Mucosa of descending colon (tissue), 3 donors: ENCODE data around the gene TOGARAM1. TPM values are rescaled to one million over a fixed set of nuclear protein-coding genes. Genes with fewer than 3 reads are reported as not detected.

Experiments used
- ATAC-seq: fragments of 200-7000 bp; cut with Tn5 transposase; one replicate; pipeline ENCODE4 v1.9.1; 2020; ENCODE audit warnings: mild to moderate bottlenecking, moderate library complexity
- DNase-seq, 3 donors: peaks; one replicate each; pipeline ENCODE4 v3.0.0-alpha.2; 2020
- H3K36me3 ChIP-seq: fragments of 200-600 bp; one replicate; pipeline ENCODE4 v1.8.0; 2021; ENCODE audit warnings: low read depth, mild to moderate bottlenecking
- H3K4me1 ChIP-seq: fragments of 200-600 bp; one replicate; pipeline ENCODE4 v1.8.0; 2021; ENCODE audit warnings: low read depth, mild to moderate bottlenecking
- H3K4me3 ChIP-seq: fragments of 200-600 bp; one replicate; pipeline ENCODE4 v1.8.0; 2021; ENCODE audit warnings: mild to moderate bottlenecking
- H3K9me3 ChIP-seq: fragments of 200-600 bp; one replicate; pipeline ENCODE4 v1.8.0; 2021; ENCODE audit warnings: mild to moderate bottlenecking
- intact Hi-C, 2 donors: fragments of 100-400 bp; cut with DNase I in 1 of 2; cut with micrococcal nuclease in 1 of 2; formaldehyde crosslinking; loops; one replicate each; pipeline versions ENCODE4 v1.11.0 to v1.11.1; 2022; cut with DNase I, micrococcal nuclease
- total RNA-seq, 3 donors: library from RNA; stranded (reverse); fragmentation: NEBNext Ultra II Directional in 2 of 3; extraction: Animal tissue kit (Norgen Biotek cat#: 25700) in 2 of 3; gene quantifications; one replicate each; pipeline versions ENCODE4 v1.2.1 to v1.2.4, GENCODE V29; 2021 to 2023
- TF ChIP-seq, protein P1 (sequence below): fragments of 200-600 bp; IDR thresholded peaks from one replicate; pipeline ENCODE4 v1.8.0; 2022; ENCODE audit warnings: antibody characterized with exemption, mild to moderate bottlenecking
- donor health status: DM: no; HTN: no; CAD: no; lungs with moderate emphysema.
- donor health status: DM: no; HTN: no; CAD: no.
- donor health status: DM: no; HTN: yes; CAD: no.

The TOGARAM1 gene
- total RNA-seq, 3 donors from 2014 or later = 13.2 to 17.0 (median 14.8) TPM

DNA sequence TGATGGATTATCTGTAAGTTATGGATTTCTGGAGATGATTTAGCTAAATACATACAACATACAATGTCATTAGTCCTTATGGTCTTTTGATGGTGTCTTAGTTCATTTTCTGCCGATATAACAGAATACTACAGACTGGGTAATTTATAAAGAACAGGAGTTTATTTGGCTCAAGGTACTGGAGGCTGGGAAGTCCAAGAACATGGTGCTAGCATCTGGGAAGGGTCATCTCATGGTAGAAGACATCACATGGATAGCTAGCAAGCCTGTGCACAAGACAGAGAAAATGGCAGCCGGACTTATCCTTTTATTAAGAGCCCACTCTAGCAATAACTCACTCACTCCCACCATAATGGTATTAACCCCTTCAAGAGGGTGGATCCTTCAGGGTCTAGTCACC is 24.4 kb upstream of the TOGARAM1 start:
- DNase-seq = no peak
- H3K9me3 ChIP-seq = no peaks in the 10 kb centered on the region
- no peak overlapping the region for H3K4me3 ChIP-seq
- intact Hi-C loops = no loop called here
- no peaks in the 10 kb centered on the region for H3K36me3 ChIP-seq
- TF ChIP-seq, protein P1, sequence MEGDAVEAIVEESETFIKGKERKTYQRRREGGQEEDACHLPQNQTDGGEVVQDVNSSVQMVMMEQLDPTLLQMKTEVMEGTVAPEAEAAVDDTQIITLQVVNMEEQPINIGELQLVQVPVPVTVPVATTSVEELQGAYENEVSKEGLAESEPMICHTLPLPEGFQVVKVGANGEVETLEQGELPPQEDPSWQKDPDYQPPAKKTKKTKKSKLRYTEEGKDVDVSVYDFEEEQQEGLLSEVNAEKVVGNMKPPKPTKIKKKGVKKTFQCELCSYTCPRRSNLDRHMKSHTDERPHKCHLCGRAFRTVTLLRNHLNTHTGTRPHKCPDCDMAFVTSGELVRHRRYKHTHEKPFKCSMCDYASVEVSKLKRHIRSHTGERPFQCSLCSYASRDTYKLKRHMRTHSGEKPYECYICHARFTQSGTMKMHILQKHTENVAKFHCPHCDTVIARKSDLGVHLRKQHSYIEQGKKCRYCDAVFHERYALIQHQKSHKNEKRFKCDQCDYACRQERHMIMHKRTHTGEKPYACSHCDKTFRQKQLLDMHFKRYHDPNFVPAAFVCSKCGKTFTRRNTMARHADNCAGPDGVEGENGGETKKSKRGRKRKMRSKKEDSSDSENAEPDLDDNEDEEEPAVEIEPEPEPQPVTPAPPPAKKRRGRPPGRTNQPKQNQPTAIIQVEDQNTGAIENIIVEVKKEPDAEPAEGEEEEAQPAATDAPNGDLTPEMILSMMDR = no peak
- H3K4me1 ChIP-seq = no peaks in the 10 kb centered on the region
- no peak for ATAC-seq

DNA sequence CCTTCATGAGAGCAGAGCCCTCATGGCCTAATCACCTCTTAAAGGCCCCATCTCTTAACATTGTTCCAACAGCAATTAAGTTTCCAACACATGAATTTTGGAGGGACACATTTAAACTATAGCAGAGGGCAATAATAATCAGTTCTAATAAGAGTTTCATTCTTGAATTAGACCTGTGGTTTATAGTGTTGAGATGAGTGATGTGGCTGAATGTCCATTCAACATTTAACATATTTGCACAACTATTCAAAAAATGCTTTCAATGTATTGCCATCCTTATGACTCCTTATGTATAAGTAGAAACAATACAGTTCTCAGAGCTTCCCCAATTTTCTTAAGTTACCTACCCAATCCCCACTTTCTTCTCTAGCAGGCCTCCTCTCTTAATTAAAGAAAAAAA is 21.8 kb upstream of the TOGARAM1 start:
- no peak for DNase-seq
- H3K36me3 ChIP-seq = no peaks in the 10 kb centered on the region
- no peak overlapping the region for H3K4me3 ChIP-seq
- TF ChIP-seq, protein P1 = no peak
- no peaks in the 10 kb centered on the region for H3K4me1 ChIP-seq
- ATAC-seq = no peak
- H3K9me3 ChIP-seq = no peaks in the 10 kb centered on the region
- intact Hi-C loops = no loop called here

DNA sequence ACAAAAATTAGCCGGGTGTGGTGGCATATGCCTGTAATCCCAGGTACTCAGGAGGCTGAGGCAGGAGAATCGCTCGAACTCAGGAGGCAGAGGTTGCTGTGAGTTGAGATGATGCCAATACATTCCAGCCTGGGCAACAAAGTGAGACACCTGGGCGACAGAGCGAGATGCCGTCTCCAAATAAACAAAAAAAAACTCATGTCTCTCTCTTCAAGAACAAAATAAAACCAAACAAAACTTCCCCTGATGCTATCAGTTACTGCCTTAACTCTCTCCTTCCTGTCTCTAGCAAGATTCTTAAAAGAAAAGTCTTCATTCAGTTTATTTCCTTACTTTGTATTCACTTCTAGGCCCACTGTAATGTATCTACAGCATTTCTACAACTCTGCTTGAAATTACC is 21.0 kb upstream of the TOGARAM1 start:
- no peak overlapping the region for H3K4me3 ChIP-seq
- ATAC-seq (no peak), DNase-seq (no peak)
- TF ChIP-seq, protein P1 = no peak
- H3K36me3 ChIP-seq = no peaks in the 10 kb centered on the region
- H3K4me1 ChIP-seq = no peaks in the 10 kb centered on the region
- intact Hi-C loops = no loop called here
- no peaks in the 10 kb centered on the region for H3K9me3 ChIP-seq

DNA sequence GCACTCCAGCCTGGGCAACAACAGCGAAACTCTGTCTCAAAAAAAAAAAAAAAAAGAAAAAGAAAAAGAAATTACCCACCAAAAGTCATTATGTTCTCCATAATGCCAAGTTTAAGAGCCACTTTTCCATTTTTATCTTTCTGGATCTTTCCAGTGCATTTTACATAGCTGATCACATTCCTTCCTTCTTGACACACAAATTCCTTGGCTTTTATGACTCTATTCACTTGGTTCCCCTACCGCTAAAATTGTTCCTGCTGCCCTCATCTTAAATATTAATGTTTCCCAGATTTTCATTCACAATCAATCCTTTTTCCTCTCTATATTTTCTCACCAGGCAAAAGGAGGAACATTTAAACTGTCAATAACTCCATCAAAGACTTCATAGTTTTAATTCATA is 20.4 kb upstream of the TOGARAM1 start:
- intact Hi-C loops = no loop called here
- TF ChIP-seq, protein P1 = no peak
- ATAC-seq = no peak
- Histone ChIP-seq H3K9me3 (no peaks in the 10 kb centered on the region), H3K36me3 (no peaks in the 10 kb centered on the region), H3K4me1 (no peaks in the 10 kb centered on the region), H3K4me3 (no peak overlapping the region)
- no peak for DNase-seq

DNA sequence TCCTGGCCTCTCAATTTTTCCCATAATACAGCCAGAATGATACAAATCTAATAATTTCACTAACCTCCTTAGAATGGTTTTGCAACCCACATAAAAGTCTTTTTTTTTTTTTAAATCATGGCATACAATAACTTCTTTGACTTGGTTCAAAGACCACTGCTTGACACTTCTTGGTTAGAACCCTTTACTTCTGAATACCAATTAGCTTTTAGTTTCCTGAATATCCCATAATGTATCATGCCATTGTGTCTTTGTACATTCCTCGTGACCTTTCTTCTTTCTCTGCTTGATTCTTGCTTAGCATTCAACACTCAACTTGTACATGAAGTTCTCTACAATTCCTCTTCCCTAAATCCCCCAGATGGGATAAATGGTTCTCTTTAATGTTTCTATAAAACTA is 19.6 kb upstream of the TOGARAM1 start:
- Histone ChIP-seq H3K4me1 (no peaks in the 10 kb centered on the region), H3K36me3 (no peaks in the 10 kb centered on the region), H3K9me3 (peaks cover 3% of the 10 kb centered on the region), H3K4me3 (no peak overlapping the region)
- TF ChIP-seq, protein P1 = no peak
- DNase-seq (no peak), ATAC-seq (no peak)
- intact Hi-C loops = no loop called here

DNA sequence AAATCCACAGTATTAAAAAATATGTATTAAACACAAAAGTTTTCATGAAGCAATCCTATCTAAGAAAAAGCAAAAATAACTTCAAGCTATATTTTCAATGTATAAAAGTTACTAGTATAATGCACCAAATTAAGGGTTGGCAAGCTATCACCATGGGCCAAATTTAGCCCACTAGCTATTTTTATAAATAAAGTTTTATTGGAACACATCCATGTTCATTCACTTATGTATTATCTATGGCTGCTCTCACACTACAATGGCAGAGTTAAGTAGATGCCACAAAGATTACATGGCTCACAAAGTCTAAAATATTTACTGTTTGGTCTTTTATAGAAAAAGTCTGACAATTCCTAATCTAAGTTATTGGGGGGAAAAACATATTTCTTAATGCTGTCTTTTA is 17.9 kb upstream of the TOGARAM1 start:
- intact Hi-C loops = no loop called here
- Histone ChIP-seq H3K9me3 (peaks cover 3% of the 10 kb centered on the region), H3K4me3 (no peak overlapping the region), H3K36me3 (no peaks in the 10 kb centered on the region), H3K4me1 (no peaks in the 10 kb centered on the region)
- DNase-seq (no peak), ATAC-seq (no peak)
- TF ChIP-seq, protein P1 = no peak
